Measurements from ENCODE around the gene IQCH. TPM values are rescaled to one million over a fixed set of nuclear protein-coding genes. Genes with fewer than 3 reads are reported as not detected.

IQCH gene
- total RNA-seq, 1 donor from 2014 or later = 0.94 TPM

DNA sequence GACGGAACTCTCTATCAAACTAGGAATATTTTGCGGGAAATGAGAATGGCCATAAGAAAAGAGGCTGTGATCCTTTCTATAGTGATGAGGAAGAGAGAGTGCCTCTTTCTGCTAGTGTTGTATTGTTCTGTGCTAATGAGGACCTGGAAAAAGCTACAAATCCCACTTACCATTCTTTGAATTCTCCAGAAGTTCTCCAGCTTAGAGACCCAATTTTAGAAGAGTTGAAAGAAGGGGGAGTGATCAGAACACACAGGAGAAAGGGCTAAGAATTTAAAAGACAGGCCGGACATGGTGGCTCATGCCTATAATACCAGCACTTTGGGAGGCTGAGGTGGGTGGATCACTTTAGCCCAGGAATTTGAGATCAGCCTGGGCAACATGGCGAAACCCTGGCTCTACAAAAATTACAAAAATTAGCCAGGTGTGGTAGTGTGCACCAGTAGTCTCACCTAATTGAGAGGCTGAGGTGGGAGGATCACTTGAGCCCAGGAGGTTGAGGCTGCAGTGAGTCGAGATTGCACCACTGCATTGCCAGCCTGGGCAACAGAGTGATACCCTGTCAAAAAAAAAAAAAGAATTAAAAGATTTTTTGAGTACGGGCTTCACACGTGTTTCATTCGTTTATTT, 126.9 kb downstream of the IQCH start:
- DNase-seq (ENCODE audit: low spot score) = no peak

DNA sequence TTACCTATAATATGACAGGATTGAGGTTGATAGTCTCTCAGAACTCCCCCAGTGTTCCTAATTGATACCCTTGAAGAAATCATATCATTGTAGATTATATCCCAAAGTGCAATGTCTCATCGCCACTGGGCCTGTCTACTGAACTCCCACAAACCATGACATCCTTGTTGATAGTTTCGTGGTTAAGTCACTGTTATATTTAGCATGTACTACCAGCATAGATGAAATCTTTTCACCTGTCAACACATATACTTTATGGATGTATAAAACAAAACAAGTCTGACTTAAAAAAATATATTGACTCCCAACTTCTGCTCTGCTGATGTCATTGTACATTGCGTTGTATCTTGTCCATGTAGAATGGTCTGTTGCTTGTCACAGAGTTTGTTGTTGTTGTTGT, 128.1 kb downstream of the IQCH start:
- no peak for DNase-seq (ENCODE audit: low spot score)
- intact Hi-C loops (cut with DNase I) = no loop called here

More for the DNA sequence above, 126.9 kb downstream of the IQCH start:
- intact Hi-C loops (cut with DNase I) = no loop called here

DNA sequence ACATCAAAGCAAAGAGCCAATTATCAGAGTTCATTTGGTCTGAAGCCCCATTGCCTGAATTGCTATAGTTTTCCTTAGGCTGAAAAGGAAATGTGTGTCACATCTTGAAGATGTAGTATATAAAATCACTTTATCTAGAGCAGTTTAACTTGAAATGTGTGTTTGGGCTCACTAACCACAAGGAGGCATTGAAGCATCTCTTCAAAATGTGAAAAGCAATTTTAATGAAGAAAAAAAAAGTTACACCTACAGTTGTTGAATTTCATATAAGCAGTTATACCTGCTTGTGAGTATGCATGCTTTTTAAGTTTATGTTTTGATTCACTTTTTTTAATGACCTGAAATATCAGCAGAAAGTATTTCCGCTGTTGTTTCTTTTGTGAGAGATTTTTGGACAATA, 129.3 kb downstream of the IQCH start:
- no peak for DNase-seq (ENCODE audit: low spot score)
- intact Hi-C loops (cut with DNase I) = no loop called here

DNA sequence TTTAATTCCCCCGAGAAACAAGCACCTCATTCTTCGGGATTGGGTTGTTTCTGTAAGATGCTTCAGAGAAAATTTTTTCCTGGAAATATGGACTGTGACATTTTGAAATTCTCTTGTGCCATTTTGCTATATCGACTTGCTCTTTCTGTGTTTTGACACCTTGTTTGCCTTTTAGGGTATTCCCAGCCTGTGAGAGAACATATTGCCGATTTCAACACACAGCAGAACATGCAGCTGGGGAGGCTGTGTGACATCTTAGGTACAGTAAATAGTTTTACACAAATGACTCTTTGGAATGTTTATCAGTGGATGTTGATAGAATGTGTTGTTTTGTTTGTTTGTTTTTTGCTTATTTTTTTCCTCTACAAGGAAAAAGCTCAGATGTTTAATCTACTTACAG, 130.2 kb downstream of the IQCH start:
- intact Hi-C loops (cut with DNase I) = no loop called here
- DNase-seq (ENCODE audit: low spot score) = no peak

DNA sequence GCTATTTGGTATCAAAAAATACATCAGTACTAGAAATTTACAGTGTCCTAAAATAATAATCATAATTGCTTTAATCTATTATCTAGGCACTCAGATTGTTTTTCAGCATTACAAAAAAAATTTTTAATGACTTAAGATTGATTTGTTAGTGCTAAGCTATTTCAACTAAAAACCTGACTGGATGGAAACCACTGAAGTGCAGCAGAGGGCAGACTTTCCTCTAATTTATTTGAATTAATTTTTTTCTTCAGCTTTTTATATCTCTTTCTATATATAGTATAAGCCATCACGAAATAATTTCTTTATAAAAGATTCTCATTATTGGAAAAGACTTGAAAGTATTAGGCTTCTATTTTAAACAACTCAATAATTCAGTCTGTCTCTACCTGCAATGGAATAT, 131.4 kb downstream of the IQCH start:
- intact Hi-C loops (cut with DNase I) = no loop called here

DNA sequence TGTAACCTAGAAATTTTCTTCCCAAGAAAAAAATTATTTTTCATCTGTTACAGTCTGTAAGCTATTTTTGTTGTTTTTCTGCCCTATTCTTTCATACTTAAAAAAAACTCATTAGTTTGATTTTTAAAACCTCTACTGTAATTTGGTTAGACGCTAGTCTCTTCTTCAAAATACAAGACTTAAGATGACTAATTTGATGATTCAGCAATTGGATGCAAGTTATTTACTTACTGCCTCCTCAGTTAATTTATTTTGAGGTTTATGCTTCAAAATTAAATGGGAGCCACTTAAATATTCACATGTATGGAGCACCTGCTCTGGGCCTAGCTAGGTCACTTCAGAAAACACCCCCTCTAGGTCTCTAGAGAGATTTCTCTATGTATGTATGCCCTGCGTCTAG, 132.4 kb downstream of the IQCH start:
- DNase-seq (ENCODE audit: low spot score) = no peak
- intact Hi-C loops (cut with DNase I) = no loop called here

More for the DNA sequence above, 131.4 kb downstream of the IQCH start:
- no peak for DNase-seq (ENCODE audit: low spot score)

DNA sequence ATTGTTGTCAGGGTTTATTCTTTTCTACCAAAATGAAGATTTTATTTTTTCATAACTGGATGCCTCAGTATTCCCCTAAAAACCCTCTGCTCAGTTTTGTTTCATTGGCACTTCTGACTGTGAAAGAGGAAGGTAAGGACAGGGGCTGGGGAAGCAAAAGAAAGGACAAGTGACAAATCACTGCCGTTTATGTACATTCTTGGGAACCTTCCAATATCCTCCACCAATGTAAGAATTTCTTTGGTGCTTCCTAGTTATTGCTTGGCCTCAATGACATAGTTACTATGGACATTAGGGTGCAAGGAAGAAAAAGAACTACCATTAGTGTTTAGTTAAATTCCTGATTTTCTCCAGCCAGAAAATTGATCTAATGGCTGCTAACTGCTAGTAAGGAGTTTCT, 135.4 kb downstream of the IQCH start:
- intact Hi-C loops (cut with DNase I) = no loop called here
- DNase-seq (ENCODE audit: low spot score) = no peak

DNA sequence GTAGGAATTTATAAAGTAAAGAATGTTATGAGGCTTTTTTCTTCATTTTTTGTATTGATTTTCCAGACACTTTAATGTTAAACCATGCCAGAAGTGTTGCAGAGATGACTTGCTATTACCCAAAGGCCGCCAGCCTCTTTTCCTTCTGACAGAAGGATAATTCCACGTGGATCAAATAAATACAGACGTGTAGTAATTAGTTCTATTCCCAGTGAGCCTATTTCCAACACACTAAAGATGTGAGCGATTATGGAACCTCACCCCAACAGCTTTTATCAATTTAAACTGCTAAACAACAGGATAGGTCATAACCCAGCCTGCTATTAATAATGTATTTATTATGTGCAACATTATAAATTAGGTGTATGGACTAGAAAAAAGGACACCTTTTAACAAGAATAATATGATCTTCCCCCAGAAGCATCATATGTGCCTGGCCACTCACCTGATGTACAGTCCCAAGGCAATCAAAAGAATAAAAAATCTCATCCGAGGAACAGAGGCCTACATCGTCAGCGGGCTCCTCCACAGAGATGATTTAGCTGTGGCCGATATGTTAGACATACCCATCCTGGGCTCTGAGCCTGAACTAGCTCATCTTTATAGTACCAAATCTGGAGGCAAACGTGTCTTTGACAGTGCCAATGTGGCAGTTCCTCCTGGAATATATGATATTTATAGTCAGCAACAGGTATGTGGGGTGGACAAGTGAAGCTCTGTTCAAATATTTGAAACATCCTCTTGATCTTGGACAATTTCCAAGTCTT, 140.5 kb downstream of the IQCH start:
- no peak for DNase-seq (ENCODE audit: low spot score)
- intact Hi-C loops (cut with DNase I) = no loop called here

DNA sequence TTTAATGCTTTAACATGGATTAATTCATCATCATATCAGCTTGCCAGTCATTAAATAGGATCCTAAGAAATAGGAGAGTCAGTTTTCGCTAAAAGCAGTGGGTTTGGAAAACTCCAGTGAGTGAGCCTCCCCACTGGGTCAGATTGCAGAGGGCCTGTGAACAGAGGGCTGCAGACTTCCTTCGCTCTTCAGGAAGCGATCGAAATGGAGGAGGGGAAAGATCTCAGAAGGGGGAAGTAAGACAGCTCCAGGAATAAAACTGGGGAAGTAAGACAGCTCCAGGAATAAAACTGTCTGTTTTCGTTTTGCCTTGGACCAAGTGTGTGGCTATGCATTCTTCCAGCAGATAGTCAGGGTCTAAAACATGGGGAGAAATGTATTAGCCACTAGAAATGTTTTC, 141.5 kb downstream of the IQCH start:
- intact Hi-C loops (cut with DNase I) = no loop called here
- no peak for DNase-seq (ENCODE audit: low spot score)

DNA sequence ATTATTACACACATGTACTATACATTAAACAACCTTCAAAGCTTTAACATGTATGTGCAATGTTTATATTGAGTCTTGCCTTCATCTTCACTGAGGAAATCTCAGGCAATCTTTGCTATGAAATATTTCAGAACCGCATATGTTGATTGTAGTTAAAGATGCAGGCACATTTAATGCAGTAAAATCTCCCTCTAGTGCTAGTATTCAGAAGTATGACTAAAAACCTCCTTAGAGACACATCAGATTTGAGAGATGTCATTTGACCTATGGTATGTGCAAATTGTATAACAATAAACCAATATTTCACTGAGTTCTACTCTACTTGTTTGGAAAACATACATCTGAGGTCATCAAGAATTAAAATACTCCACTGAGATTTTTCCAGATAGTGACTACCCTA, 142.6 kb downstream of the IQCH start:
- DNase-seq (ENCODE audit: low spot score) = no peak

DNA sequence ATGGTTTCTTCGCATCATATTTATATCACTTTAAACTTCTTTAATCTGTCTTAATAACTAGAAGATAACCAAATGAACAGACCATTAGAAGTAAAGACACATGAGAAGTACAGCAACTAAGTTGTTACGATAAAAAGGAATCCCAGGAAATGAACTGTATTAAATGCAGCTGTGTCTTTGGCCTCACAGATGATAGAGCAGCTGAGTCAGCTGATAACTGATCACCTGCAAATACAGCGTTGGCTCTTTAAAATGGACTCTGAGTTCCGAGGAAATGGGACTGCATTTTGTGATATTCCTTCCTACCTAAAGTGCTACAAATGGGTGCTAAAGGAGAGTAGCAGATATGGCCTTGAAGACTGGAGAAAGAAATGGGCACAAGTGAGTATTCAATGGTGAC, 145.3 kb downstream of the IQCH start:
- intact Hi-C loops (cut with DNase I) = no loop called here
- no peak for DNase-seq (ENCODE audit: low spot score)

More for the DNA sequence above, 142.6 kb downstream of the IQCH start:
- intact Hi-C loops (cut with DNase I) = no loop called here

DNA sequence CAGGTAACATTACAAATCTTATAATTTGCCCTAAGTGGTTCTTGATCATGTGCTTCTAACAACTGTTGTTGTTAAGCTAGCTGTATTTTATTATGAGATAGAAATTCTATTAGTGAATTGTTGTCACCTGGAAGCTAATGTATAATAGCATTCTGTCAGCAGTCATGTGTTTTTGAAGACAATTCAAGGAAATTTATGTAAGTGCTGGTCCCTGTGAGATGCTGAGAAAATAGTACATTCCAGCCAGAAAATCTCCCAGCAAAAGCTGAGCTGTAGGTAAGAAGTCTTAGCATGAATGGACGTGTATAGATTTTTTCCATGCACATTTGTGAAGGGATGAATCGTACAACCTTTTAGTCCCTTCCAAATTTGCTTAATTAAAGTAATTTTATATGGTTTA, 146.3 kb downstream of the IQCH start:
- DNase-seq (ENCODE audit: low spot score) = no peak
- intact Hi-C loops (cut with DNase I) = no loop called here

DNA sequence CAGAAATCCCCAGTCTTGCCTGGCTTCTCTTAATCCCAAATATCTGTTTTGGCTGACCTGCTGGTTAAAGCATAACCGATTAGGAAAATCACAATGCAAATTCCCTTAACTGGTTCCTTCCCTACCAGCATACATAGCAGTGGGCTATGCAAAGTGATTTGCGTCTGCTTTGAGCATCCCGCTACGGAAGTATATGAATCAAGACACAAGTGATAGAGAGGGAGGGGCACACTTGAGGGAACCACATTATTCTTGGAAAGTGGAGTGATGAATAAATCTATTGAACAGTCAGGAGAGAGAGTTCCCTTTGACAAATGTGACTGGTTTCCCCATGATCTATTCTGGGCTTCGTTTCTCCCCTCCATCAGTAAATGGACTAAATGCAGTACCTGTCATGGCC, 146.8 kb downstream of the IQCH start:
- DNase-seq (ENCODE audit: low spot score) = no peak
- intact Hi-C loops (cut with DNase I) = no loop called here

DNA sequence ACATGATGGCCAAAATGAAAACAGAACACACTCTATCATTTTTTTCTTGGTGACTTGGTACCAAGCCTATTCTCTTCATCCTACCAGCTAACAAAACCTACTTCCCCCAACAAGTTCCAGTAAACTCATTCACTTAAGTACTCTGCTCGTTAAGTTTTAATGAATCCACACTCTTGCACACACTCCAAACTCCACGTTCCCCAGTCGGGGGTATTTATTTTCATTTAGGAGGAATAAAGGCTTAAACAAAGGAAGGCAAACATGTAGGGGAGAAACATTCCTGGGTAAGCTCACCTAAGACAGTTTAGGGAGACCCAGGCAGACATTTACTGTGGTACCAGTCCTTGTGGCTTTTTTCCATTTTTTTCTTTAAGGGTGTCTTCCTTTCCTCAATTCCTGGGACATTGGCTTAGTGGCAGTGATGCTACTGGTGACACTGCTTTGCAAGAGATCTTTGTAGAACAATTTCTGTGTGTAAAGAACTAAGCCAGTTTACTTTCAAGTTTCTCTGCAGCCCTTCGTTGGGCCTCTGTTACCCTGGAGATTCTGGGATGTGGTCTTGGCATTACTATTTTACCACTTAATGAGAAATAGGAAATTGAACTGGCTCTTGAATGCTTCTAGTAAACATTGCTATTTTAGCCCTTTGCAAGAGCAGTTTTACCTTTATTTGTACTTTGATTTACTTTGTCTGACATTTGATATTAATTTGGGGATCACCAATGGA, 149.0 kb downstream of the IQCH start:
- no peak for DNase-seq (ENCODE audit: low spot score)
- intact Hi-C loops (cut with DNase I) = no loop called here

DNA sequence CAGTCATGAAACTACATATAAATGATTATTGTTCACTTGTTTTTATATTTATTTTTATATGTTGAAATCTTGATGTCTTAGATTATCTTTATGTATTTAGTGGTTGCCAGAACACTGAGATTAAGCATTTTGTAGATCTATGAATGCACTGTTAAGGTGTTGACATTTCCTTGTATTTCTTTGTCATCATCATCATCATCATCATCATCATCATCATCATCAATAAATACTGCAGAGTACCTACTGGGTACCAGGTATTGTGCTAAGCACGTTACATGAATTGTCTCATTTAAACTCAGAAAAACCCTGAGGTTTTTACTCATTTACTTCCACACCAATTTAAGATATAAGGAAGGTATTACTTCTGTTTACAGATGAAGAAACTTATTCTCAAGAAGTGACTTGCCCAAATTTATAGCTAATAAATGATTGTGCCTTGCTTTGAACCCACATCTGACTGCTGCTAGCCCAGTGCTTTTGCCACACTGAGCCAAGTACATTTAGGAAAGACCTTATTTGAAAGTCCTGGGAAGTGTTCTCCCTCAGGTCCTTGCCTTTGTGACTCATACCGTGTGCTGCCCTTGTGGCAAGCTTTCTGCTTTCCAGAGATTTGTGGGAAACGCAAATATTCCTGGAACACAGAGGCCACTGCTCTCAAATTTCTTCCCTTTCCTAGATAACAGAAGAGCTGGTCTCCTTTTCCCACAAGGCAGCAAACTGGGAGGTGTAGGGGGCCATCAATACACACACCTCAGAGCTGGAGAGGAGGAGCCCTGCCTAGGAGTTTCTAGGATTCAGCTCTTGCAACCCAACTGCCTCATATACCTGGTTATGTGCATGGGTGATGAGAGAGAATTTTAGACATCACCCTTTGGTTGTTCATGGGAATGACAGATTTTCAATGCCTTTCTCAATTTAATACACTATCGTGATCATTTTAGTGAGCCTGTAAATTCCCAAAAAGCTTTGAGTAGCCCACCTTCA, 150.9 kb downstream of the IQCH start:
- DNase-seq (ENCODE audit: low spot score) = no peak
- intact Hi-C loops (cut with DNase I) = no loop called here

DNA sequence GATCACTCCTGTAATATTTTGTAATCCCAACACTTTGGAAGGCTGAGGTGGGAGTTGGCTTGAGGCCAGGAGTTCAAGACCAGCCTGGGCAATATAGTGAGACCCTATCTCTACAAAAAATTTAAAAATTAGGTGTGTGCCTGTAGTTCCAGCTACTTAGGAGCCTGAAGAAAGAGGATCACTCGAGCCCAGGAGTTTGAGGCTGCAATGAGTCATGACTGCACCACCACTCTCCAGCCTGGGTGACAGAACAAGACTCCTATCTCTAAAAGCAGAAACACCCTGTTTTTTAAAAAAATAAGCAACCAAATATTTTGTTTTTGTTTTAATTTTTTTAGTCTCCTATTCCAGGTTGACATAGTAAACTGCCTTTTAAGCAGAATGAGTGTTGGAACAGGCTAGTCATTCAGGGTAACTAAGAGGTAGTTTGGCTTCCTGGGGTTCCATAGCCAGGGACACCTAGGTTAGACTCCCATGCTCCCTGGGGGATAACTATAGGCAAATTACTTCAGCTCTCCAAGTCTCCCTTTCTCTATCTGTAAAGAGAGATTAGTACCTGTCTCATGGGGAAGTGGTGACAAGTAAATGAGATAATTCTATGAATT, 151.8 kb downstream of the IQCH start:
- no peak for DNase-seq (ENCODE audit: low spot score)
- intact Hi-C loops (cut with DNase I) = no loop called here

DNA sequence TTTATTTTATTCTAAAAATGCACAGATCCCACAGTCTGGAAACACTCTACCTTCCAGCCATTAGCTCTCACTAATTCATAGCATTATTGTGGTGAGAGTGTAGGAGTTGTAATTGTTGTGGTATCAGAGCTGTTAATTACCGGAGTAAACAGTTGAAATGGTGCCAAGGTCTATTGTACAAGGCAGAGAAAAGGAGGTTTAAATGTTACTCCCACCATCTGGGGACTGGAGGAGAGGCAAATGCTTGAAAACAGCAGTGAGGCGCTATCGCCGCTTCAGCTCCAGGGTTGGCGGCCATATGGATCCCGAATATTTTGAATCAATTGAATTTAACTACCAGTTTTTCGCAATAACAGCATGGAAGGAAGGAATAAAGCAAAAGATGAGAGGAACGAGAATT, 153.2 kb downstream of the IQCH start:
- intact Hi-C loops (cut with DNase I) = no loop called here
- no peak for DNase-seq (ENCODE audit: low spot score)

DNA sequence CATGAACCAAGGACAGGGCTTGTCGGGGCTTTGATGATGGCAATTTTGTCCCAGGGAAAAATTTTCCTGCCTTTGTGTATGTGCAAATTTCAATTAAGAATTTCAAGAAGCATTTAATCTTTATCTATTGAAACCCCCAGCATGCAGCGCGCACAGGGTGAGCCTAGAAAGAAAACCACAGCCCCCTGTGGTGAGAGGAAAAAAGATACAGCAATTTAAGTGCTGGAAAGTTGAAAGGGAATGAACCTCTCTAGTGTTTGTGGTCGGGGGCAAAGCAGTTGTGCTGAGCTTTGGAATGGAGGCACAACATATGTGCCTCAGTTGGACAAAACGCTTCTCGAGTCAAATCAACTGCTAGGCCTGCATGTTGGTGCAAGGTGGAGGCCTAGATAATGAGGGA, 154.6 kb downstream of the IQCH start:
- intact Hi-C loops (cut with DNase I) = no loop called here
- DNase-seq (ENCODE audit: low spot score) = no peak

DNA sequence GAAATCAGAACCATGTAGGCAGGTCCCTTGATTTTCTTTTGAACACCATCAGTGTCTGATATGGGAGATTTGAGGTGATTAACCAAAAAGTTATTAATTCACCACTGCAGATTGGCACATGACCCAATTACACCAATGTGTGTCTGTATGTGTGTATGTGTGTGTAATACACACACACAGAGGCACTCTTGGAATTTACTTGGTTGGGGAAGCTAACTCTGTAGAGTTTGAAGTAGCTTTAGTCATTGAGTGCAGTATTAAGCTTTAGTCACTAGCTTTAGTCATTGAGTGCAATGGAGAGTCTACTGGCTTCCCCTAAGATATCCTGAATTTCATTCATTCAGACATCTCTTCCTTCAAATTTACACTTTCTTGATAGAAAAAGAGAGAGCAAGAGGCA, 156.9 kb downstream of the IQCH start:
- DNase-seq (ENCODE audit: low spot score) = no peak
- intact Hi-C loops (cut with DNase I) = no loop called here
